Gastrocnemius medialis (tissue), 4 donors: ENCODE measurements around the gene PDK3.

Experiments
- CTCF ChIP-seq, 5 experiments: fragments of 450-650 bp in 3 of 5; fragments of 200-600 bp in 2 of 5; sonication (generic) in 2 of 5; IDR thresholded peaks in 4 of 5; conservative IDR thresholded peaks in 1 of 5; 1 replicate in 4 of 5; 2 replicates in 1 of 5; pipeline ENCODE4 v1.5.1; 2016 to 2019; ENCODE audit warnings: antibody characterized with exemption in 5 of 5, mild to moderate bottlenecking in 3 of 5, moderate library complexity in 3 of 5
- POLR2A ChIP-seq, 2 donors: fragments of 450-650 bp; IDR thresholded peaks; one replicate each; pipeline ENCODE4 v1.6.1; 2017; ENCODE audit warnings: antibody characterized with exemption in 2 of 2, mild to moderate bottlenecking in 2 of 2, moderate library complexity in 2 of 2

DNA sequence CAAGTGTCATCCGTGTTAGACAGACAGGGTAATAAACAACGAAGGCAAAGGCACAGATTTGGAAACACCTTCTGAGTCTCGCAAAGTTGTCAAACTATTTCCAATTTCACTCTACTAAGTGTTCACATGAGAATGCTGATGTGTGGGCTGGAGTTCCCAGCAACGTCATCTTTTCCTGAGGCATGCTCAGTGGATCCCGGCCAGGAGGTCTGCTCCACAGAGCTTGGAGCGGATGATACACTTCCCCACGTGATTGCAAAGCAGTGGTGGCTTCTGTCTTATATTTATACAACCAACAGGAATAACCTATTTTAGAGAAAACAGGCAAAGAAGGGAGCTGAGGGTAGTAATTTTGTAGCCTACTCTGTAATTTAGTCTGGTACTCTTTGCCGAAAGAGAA, 40.1 kb upstream of the PDK3 start:
- no peak for TF ChIP-seq POLR2A (IDR thresholded peaks at IDR 0.05)
- no peak for TF ChIP-seq CTCF (IDR thresholded peaks at IDR 0.05 in 4 of 5, conservative IDR thresholded peaks at IDR 0.05 in 1 of 5)
